MCF 10A (cell line): ENCODE measurements around the gene KIDINS220. TPM values are rescaled to one million over a fixed set of nuclear protein-coding genes. Genes with fewer than 3 reads are reported as not detected.

ENCODE experiments used
- BruUV-seq: library from RNA; stranded (reverse); fragments of 400-500 nt; replicated peaks from 2 replicates; lab custom pipeline; 2021; lab: Mats Ljungman, UMichigan
- CTCF ChIA-PET: fragments of 300-600 bp; sonication (Branson Sonifier 250); formaldehyde crosslinking; extraction: SDS; loops from one replicate; lab custom pipeline; 2021; ENCODE audit warnings: antibody characterized with exemption, inconsistent platforms; lab: Yijun Ruan, JAX
- POLR2A ChIA-PET: fragments of 300-600, 350-650 bp; sonication (Branson Sonifier 250); formaldehyde crosslinking; extraction: SDS; loops from one replicate; lab custom pipeline; 2020; ENCODE audit warnings: antibody characterized with exemption, inconsistent platforms; lab: Yijun Ruan, JAX
- DNase-seq: peaks from one replicate; pipeline ENCODE4 v3.0.0-alpha.2; 2018; ENCODE audit not compliant: unreplicated experiment
- H3K27ac Mint-ChIP-seq: one replicate; pipeline ENCODE4 v1.8.0; 2022; ENCODE audit warnings: mild to moderate bottlenecking, low read depth, mixed read lengths; ENCODE audit not compliant: unreplicated experiment
- H3K27me3 Mint-ChIP-seq: one replicate; pipeline ENCODE4 v1.8.0; 2022; ENCODE audit warnings: mixed read lengths; ENCODE audit not compliant: insufficient read depth, unreplicated experiment
- H3K36me3 Mint-ChIP-seq: one replicate; pipeline ENCODE4 v1.8.0; 2022; ENCODE audit warnings: mild to moderate bottlenecking, moderate library complexity, mixed read lengths; ENCODE audit not compliant: insufficient read depth, unreplicated experiment
- H3K4me1 Mint-ChIP-seq: one replicate; pipeline ENCODE4 v1.8.0; 2022; ENCODE audit warnings: mixed read lengths; ENCODE audit not compliant: insufficient read depth, unreplicated experiment
- H3K4me3 Mint-ChIP-seq: one replicate; pipeline ENCODE4 v1.8.0; 2022; ENCODE audit warnings: mild to moderate bottlenecking, moderate library complexity, mixed read lengths; ENCODE audit not compliant: unreplicated experiment
- H3K9me3 Mint-ChIP-seq: one replicate; pipeline ENCODE4 v1.8.0; 2022; ENCODE audit warnings: mixed read lengths; ENCODE audit not compliant: unreplicated experiment
- CTCF ChIP-seq: fragments of 200-600 bp; IDR thresholded peaks from one replicate; pipeline ENCODE4 v1.8.0; 2022; ENCODE audit warnings: antibody characterized with exemption, mild to moderate bottlenecking; ENCODE audit not compliant: unreplicated experiment
- intact Hi-C: fragments of 100-400 bp; cut with micrococcal nuclease; formaldehyde crosslinking; loops from 2 replicates; pipeline ENCODE4 v1.14.1; 2022
- total RNA-seq: library from RNA; stranded (reverse); gene quantifications from 2 replicates; pipeline ENCODE4 v1.2.3, GENCODE V29; 2022

KIDINS220 gene
- total RNA-seq, 1 experiment from 2014 or later, result 41.8 TPM

GRCh38 chr2:8779795-8780671, 57.4 kb downstream of the KIDINS220 start:
- ChIA-PET CTCF (no interaction called here), POLR2A (no interaction called here)
- TF ChIP-seq CTCF, result no peak
- Mint-ChIP-seq H3K27me3 (no peaks in the 10 kb centered on the region), H3K36me3 (peaks cover 37% of the 10 kb centered on the region), H3K9me3 (no peaks in the 10 kb centered on the region), H3K4me1 (no peaks in the 10 kb centered on the region), H3K27ac (no peak overlapping the region), H3K4me3 (no peak overlapping the region)
- BruUV-seq, result no TSS peak
- no peak for DNase-seq
- intact Hi-C loops, result no loop called here

- CTCF ChIA-PET, result no interaction called here
- Mint-ChIP-seq H3K4me3 (no peak overlapping the region), H3K27ac (no peak overlapping the region), H3K27me3 (no peaks in the 10 kb centered on the region), H3K36me3 (peaks cover 36% of the 10 kb centered on the region), H3K9me3 (no peaks in the 10 kb centered on the region), H3K4me1 (no peaks in the 10 kb centered on the region)
- BruUV-seq, result no TSS peak
- no peak for DNase-seq
- POLR2A ChIA-PET, result no interaction called here
- intact Hi-C loops, result no loop called here
- TF ChIP-seq CTCF, result no peak
These were observed 63.0 kb downstream of the KIDINS220 start for GRCh38 chr2:8774371-8774770.

GRCh38 chr2:8767324-8767723, 70.1 kb downstream of the KIDINS220 start:
- H3K9me3 Mint-ChIP-seq, result no peaks in the 10 kb centered on the region
- CTCF ChIA-PET, result no interaction called here

More at GRCh38 chr2:8767324-8767723, 70.1 kb downstream of the KIDINS220 start:
- Mint-ChIP-seq H3K4me3 (no peak overlapping the region), H3K4me1 (no peaks in the 10 kb centered on the region), H3K27ac (no peak overlapping the region), H3K36me3 (peaks cover 8% of the 10 kb centered on the region), H3K27me3 (no peaks in the 10 kb centered on the region)
- BruUV-seq, result no TSS peak
- no peak for TF ChIP-seq CTCF
- intact Hi-C loops, result no loop called here
- DNase-seq, result no peak
- POLR2A ChIA-PET, result no interaction called here
